Measurements from ENCODE around the gene SEZ6L.

SEZ6L gene

DNA sequence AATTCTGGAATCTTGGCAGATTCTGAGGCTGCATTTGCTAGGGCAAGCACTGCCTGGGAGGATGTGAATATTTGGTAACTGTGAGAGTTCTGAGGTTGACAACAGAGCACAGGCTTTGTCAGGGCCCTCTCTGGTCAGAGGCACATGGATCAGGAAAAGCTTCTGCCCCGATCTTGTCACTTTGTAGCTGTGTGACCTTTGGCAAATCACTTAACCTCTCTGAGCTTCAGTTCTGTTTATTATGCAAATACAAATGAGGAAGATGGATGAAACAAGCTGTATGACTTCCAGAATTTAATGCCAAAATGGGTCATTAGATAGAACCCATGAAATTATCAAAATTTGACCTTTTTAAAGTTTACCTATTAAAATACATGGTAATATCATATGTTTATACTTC is 94.9 kb downstream of the SEZ6L start:
- no peak for DNase-seq
- no peak overlapping the region for H3K27ac ChIP-seq
- intact Hi-C loops (cut with DNase I; ENCODE audit: low total_unique reads) = no loop called here
- H3K9me3 ChIP-seq = no peaks in the 10 kb centered on the region
- no peaks in the 10 kb centered on the region for H3K4me1 ChIP-seq
- no peak overlapping the region for H3K4me3 ChIP-seq
- H3K36me3 ChIP-seq = no peaks in the 10 kb centered on the region
- peaks cover 0 to 11% of the 10 kb centered on the region in 2 donors for H3K27me3 ChIP-seq
- TF ChIP-seq, protein P1, sequence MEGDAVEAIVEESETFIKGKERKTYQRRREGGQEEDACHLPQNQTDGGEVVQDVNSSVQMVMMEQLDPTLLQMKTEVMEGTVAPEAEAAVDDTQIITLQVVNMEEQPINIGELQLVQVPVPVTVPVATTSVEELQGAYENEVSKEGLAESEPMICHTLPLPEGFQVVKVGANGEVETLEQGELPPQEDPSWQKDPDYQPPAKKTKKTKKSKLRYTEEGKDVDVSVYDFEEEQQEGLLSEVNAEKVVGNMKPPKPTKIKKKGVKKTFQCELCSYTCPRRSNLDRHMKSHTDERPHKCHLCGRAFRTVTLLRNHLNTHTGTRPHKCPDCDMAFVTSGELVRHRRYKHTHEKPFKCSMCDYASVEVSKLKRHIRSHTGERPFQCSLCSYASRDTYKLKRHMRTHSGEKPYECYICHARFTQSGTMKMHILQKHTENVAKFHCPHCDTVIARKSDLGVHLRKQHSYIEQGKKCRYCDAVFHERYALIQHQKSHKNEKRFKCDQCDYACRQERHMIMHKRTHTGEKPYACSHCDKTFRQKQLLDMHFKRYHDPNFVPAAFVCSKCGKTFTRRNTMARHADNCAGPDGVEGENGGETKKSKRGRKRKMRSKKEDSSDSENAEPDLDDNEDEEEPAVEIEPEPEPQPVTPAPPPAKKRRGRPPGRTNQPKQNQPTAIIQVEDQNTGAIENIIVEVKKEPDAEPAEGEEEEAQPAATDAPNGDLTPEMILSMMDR (IDR thresholded peaks at IDR 0.05) = no peak

DNA sequence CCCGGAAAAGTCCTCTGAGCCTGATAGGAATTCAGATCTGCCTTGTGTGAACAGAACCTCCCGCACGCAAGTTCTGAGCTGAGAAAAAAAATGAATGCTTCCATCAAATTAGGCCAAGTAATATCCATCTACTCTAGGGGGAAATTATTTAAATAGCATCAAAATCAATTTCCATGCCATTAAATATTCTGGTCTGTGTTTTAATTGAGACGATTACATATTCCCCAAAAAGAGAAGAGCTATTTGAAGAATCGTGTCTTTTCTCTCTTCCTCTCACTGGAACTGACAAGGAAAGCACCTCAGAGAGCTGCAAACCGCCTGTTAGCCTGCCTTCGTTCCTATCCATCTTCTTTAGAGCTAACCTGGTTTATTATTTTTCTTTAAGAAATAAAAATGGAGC is 96.0 kb downstream of the SEZ6L start:
- DNase-seq = no peak
- Histone ChIP-seq H3K4me3 (no peak overlapping the region), H3K4me1 (no peaks in the 10 kb centered on the region), H3K36me3 (no peaks in the 10 kb centered on the region), H3K9me3 (no peaks in the 10 kb centered on the region), H3K27ac (no peak overlapping the region), H3K27me3 (peaks cover 0 to 13% of the 10 kb centered on the region in 2 donors)
- TF ChIP-seq, protein P1 (IDR thresholded peaks at IDR 0.05) = no peak
- intact Hi-C loops (cut with DNase I; ENCODE audit: low total_unique reads) = no loop called here

DNA sequence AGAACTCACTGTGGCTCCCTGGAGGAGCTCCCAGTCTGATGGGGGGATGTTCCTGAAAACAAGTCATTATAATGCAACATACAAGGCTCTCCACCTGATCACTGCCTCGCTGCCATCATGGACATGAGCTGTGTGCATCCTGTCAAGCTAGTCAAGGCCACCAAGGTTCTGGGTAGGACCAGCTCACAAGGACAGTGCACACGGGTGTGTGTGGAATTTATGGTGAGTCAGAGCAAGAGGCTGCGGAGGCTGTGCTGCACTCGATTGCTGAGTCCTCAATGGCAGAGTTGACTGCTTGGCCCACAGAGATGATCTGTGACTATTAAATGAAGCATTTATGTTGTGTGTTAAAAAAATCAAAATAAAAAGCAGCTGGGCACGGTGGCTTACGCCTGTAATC is 96.6 kb downstream of the SEZ6L start:
- DNase-seq = no peak
- H3K27me3 ChIP-seq = peaks cover 0 to 13% of the 10 kb centered on the region in 2 donors
- H3K27ac ChIP-seq = no peak overlapping the region
- H3K9me3 ChIP-seq = no peaks in the 10 kb centered on the region
- intact Hi-C loops (cut with DNase I; ENCODE audit: low total_unique reads) = no loop called here
- no peaks in the 10 kb centered on the region for H3K4me1 ChIP-seq
- no peak overlapping the region for H3K4me3 ChIP-seq
- TF ChIP-seq, protein P1 (IDR thresholded peaks at IDR 0.05) = no peak
- no peaks in the 10 kb centered on the region for H3K36me3 ChIP-seq

DNA sequence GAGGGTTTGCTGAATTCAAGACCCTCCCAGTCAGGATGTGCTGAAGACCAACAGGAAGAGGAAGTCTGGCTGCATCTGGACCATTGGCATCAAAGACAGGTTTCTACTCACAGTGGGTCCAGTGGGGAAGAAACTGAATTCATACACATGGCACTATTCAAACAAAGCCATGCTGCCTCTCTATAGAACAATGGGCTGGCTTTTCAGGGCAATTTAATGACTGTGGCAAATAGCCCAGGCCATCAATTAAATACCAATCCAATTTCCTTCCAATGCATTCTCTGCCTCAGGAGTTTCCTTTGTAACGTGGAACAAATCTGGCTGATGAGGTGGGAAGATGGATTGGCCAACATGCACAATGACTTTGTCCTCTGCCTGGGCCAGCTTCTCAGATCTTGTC is 98.6 kb downstream of the SEZ6L start:
- TF ChIP-seq, protein P1 (IDR thresholded peaks at IDR 0.05) = no peak
- DNase-seq = no peak
- H3K9me3 ChIP-seq = no peaks in the 10 kb centered on the region
- H3K4me1 ChIP-seq = no peaks in the 10 kb centered on the region
- no peaks in the 10 kb centered on the region for H3K36me3 ChIP-seq
- peaks cover 0 to 12% of the 10 kb centered on the region in 2 donors for H3K27me3 ChIP-seq
- H3K4me3 ChIP-seq = no peak overlapping the region
- no peak overlapping the region for H3K27ac ChIP-seq
- intact Hi-C loops (cut with DNase I; ENCODE audit: low total_unique reads) = no loop called here

DNA sequence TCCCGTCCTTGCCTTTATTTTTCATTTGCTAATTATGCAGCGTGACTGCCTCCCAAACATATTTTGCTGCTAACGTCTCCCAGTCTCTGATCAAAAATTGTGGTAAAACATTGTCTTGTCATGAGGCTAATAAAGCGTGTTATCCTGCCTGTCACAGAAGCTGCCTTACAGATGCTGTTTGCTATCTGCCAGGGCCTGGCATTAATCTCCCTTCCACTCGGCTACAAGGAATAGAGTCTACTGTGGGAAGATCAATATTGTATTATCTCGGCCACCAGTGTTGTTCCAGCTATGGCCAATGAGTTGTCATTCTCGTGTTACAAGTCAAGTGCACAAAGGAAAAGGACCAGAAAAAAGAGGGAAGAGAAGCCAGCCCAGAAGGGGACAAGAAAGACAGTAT is 100.3 kb downstream of the SEZ6L start:
- Histone ChIP-seq H3K36me3 (no peaks in the 10 kb centered on the region), H3K27ac (no peak overlapping the region), H3K4me1 (no peaks in the 10 kb centered on the region), H3K27me3 (peaks cover 0 to 13% of the 10 kb centered on the region in 2 donors), H3K4me3 (no peak overlapping the region), H3K9me3 (no peaks in the 10 kb centered on the region)
- no peak for DNase-seq
- intact Hi-C loops (cut with DNase I; ENCODE audit: low total_unique reads) = no loop called here
- TF ChIP-seq, protein P1 (IDR thresholded peaks at IDR 0.05) = no peak

DNA sequence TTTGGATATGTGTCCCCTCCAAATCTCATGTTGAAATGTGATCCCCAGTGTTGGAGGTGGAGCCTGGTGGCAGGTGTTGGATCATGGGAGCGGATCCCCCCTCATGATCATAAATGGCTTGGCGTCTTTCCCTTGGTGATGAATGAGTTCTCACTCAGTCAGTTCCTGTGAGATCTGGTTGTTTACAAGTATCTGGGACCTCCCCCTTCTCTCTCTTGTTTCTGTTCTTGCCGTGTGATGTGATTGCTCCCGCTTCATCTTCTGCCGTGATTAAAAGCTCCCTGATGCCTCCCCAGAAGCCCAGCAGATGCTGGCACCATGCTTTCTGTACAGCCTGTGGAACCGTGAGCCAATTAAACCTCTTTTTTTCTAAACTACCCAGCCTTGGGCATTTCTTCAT is 102.2 kb downstream of the SEZ6L start:
- Histone ChIP-seq H3K4me3 (no peak overlapping the region), H3K27me3 (peaks cover 0 to 16% of the 10 kb centered on the region in 2 donors), H3K27ac (no peak overlapping the region), H3K36me3 (no peaks in the 10 kb centered on the region), H3K4me1 (no peaks in the 10 kb centered on the region), H3K9me3 (no peaks in the 10 kb centered on the region)
- intact Hi-C loops (cut with DNase I; ENCODE audit: low total_unique reads) = no loop called here
- no peak for DNase-seq
- TF ChIP-seq, protein P1 (IDR thresholded peaks at IDR 0.05) = no peak
